ENCODE results near the gene MED1.
"Not testable (repeated sequence)": the region's sequence is repeated elsewhere in the genome, so short reads cannot be mapped to it uniquely, and the experiment has no call there.

Gene MED1, protein sequence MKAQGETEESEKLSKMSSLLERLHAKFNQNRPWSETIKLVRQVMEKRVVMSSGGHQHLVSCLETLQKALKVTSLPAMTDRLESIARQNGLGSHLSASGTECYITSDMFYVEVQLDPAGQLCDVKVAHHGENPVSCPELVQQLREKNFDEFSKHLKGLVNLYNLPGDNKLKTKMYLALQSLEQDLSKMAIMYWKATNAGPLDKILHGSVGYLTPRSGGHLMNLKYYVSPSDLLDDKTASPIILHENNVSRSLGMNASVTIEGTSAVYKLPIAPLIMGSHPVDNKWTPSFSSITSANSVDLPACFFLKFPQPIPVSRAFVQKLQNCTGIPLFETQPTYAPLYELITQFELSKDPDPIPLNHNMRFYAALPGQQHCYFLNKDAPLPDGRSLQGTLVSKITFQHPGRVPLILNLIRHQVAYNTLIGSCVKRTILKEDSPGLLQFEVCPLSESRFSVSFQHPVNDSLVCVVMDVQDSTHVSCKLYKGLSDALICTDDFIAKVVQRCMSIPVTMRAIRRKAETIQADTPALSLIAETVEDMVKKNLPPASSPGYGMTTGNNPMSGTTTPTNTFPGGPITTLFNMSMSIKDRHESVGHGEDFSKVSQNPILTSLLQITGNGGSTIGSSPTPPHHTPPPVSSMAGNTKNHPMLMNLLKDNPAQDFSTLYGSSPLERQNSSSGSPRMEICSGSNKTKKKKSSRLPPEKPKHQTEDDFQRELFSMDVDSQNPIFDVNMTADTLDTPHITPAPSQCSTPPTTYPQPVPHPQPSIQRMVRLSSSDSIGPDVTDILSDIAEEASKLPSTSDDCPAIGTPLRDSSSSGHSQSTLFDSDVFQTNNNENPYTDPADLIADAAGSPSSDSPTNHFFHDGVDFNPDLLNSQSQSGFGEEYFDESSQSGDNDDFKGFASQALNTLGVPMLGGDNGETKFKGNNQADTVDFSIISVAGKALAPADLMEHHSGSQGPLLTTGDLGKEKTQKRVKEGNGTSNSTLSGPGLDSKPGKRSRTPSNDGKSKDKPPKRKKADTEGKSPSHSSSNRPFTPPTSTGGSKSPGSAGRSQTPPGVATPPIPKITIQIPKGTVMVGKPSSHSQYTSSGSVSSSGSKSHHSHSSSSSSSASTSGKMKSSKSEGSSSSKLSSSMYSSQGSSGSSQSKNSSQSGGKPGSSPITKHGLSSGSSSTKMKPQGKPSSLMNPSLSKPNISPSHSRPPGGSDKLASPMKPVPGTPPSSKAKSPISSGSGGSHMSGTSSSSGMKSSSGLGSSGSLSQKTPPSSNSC (N-terminal part only)
- 57.4 to 75.6 reads per million in 2 donors for total RNA-seq

DNA sequence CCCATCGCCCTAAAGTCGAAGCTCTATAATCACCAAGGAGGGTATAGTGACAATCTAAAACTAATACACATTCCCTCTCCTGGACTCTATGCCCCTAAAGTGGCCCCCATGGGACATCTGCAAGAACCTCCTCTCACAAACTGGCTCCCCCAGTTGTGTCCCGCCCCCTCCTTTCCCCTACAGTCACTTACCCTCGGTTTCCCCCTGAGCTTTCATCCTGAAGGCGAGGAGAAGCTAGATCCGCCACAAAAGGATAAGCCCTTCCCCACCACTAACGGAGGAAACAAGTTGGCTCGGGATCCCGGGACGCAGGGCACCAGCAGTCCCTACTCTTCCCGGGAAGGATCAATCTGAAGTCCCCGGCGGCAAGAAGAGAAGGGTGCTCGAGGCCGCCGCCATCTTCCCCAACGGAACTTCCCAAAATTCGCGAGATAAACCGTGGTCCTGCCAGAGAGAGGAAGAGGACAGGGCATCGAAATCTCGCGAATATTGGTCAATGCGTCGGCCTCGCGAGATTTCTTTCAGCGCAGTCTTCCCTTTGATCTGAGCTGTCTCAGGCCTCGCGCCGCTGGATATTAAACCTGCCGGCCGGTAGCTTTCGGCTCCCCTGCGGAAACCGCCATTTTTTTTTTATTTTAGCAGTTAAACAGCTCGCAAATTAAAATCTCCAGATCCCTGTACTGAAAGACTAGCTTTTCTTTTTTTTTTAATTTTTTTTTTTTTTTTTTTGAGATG lies at the start of gene MED1:
Gene MED1 (minus strand): TSS at position 417 of the 735 bp plus-strand sequence. CDS start 201 bp downstream, at position 216.
- DNase-seq: peak; percentile 69 to 99 (median 87)

GRCh38 chr17:39496921-39497320 lies 45.9 kb upstream of the MED1 start:
- DNase-seq: not testable (repeated sequence)

DNA sequence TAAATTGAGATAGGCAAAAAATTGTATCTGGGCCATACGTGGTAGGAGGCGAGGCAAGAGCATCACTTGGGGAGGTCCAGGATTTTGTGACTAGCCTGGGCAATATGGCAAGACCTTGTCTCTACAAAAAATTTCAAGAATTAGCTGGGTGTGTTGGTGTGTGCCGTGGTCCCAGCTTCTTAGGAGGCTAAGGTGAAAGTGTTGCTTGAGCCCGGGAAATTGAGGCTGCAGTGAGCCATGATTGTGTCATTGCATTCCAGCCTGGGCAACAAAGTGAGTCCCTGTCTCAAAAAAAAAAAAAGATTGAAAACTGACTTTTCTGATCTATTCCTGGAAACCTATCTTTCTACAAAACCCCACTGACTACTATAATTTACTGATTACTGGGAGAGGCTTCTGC lies 36.9 kb upstream of the MED1 start:
- DNase-seq: no peak

DNA sequence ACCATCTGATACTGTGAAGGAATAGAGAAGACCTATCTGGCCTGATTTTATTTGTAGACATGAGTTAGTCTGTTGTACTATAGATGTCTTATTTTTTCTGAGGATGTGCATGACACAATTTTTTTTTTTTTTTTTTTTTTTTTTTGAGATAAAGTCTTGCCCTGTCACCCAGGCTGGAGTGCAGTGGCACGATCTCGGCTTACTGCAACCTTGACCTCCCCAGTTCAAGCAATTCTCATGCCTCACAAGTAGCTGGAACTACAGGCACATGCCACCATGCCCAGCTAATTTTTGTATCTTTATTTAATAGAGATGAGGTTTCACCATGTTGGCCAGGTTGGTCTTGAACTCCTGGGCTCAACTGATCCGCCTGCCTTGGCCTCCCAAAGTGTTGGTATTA lies 36.4 kb upstream of the MED1 start:
- DNase-seq: not testable (repeated sequence)

- no peak for DNase-seq
Measured at GRCh38 chr17:39486242-39486641, 35.2 kb upstream of the MED1 start.

- DNase-seq: no peak
Measured at GRCh38 chr17:39485555-39485954, 34.5 kb upstream of the MED1 start.

GRCh38 chr17:39484178-39484577 lies 33.1 kb upstream of the MED1 start:
- no peak for DNase-seq

DNA sequence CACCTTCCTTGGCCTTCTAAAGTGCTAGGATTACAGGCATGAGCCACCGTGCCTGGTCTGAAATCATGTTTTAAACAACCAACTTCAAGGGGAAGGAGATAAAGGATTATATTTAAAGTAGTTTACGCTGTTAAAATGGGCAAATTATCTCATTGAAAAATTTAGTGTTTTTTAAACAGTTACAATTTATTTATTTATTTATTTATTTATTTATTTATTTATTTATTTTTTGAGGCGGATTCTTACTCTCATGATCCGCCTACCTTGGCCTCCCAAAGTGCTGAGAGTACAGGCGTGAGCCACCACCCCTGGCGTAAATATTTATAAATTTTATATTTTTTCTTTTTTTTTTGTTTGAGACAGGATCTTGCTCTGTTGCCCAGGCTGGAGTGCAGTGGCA lies 32.4 kb upstream of the MED1 start:
- no peak for DNase-seq

GRCh38 chr17:39479631-39480030 lies 28.6 kb upstream of the MED1 start:
- not testable (repeated sequence) for DNase-seq

DNA sequence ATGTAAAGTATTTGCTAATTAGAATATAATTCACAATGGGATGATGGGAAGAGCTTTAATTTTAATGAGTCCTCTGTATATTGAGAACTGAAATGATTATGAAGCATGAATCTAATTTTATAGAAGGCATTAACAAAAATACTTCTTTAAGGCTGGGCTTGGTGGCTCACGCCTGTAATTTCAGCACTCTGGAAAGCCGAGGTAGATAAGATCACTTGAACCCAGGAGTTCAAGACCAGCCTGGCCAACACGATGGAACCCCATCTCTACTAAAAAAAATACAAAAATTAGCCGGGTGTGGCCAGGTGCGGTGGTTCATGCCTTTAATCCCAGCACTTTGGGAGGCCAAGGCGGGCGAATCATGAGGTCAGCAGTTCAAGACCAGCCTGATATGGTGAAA lies 22.2 kb upstream of the MED1 start:
- DNase-seq: no peak

DNA sequence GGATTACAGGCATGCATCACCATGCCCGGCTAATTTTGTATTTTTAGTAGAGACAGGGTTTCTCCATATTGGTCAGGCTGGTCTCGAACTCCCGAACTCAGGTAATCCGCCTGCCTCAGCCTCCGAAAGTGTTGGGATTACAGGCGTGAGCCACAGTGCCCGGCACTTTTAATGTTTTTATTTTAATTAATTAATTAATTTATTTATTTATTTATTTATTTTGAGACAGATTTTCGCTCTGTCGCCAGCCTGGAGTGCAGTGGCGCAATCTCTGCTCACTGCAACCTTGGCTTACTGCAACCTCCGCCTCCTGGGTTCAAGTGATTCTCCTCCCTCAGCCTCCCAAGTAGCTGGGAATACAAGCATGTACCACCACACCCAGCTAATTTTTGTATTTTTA lies 17.5 kb upstream of the MED1 start:
- DNase-seq: not testable (repeated sequence)

GRCh38 chr17:39464639-39465181 lies 13.6 kb upstream of the MED1 start:
- DNase-seq: not testable (repeated sequence)

DNA sequence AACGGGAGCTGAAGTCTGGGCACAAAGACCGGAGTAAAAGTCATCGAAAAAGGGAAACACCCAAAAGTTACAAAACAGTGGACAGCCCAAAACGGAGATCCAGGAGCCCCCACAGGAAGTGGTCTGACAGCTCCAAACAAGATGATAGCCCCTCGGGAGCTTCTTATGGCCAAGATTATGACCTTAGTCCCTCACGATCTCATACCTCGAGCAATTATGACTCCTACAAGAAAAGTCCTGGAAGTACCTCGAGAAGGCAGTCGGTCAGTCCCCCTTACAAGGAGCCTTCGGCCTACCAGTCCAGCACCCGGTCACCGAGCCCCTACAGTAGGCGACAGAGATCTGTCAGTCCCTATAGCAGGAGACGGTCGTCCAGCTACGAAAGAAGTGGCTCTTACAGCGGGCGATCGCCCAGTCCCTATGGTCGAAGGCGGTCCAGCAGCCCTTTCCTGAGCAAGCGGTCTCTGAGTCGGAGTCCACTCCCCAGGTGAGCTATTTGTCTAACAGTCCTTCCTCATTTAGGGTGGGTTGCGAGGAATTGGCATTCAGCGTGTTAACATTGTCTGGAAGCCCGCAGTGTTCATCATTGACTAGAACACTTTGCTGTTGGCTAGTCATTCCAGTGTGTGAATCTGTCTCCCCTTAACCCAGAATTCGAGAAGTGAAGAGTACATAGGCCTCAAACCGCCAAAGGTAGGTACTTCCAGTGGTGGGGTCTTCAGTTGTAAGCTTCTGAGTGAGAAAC lies 11.7 kb upstream of the MED1 start:
- DNase-seq: peak in 1 of 5 experiments; percentile 24

GRCh38 chr17:39461926-39462569 lies 11.0 kb upstream of the MED1 start:
- DNase-seq: peak in 3 of 5 experiments; percentile 3 to 63 (median 7)

DNA sequence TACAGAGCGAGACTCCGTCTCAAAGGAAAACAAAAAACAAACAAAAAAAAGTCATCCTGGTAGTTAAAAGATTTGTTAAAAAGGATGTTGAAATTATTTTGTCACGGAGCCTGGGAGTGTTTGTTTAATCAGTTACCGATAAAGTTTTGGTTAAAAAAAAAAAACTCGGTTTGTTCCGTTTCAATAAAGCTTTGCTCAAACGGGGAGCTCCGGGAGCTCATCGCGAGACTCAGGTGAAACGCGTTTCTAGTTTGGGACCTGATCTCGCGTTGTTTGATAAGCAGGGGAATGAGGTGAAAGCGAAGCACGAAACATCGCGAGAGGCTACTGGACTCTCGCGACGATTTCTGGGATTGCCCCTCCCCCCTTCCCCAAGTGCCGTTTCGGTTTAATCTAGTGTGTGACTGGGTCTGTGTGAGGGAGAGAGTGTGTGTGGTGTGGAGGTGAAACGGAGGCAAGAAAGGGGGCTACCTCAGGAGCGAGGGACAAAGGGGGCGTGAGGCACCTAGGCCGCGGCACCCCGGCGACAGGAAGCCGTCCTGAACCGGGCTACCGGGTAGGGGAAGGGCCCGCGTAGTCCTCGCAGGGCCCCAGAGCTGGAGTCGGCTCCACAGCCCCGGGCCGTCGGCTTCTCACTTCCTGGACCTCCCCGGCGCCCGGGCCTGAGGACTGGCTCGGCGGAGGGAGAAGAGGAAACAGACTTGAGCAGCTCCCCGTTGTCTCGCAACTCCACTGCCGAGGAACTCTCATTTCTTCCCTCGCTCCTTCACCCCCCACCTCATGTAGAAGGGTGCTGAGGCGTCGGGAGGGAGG lies 10.3 kb upstream of the MED1 start, which contains the start of gene CDK12:
Gene CDK12 (plus strand): TSS at position 374 of the 813 bp plus-strand sequence. CDS start 586 bp downstream, outside the sequence.
- peak; percentile 71 to 99 (median 91) for DNase-seq

- no peak for DNase-seq
Measured at GRCh38 chr17:39455919-39456318, 4.9 kb upstream of the MED1 start.

DNA sequence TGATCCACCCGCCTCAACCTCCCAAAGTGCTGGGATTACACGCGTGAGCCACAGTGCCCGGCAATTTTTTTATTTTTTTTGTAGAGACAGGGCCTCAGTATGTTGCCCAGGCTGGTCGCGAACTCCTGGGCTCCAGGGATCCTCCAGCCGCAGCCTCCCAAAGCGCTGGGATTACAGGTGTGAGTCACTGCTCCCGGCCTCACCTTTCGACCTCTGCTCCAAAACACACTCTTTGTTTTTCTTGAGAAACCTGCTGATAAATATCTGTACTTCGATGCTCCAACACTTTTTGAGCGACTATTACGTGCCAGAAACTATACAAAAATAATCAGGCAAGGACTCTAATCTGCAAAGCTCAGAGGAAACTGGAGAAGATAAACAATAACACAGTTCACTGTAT lies 1.0 kb downstream of the MED1 start:
- DNase-seq: no peak

GRCh38 chr17:39447561-39447960 lies 3.5 kb downstream of the MED1 start:
- no peak for DNase-seq

GRCh38 chr17:39443326-39443725 lies 7.7 kb downstream of the MED1 start:
- no peak for DNase-seq
